GM19099 (cell line): ENCODE results near the gene EVL.

ENCODE experiments used
- POLR2A ChIP-seq: IDR thresholded peaks from 3 replicates; pipeline ENCODE4 v1.6.1; 2011; ENCODE audit warnings: low read depth; ENCODE audit not compliant: insufficient read length; ENCODE audit errors: extremely low read depth

The EVL gene

GRCh38 chr14:100033347-100034075 lies 31.7 kb upstream of the EVL start:
- TF ChIP-seq POLR2A = no peak

GRCh38 chr14:100034468-100034867 lies 30.8 kb upstream of the EVL start:
- TF ChIP-seq POLR2A = no peak

GRCh38 chr14:100034961-100035500 lies 30.2 kb upstream of the EVL start:
- no peak for TF ChIP-seq POLR2A

- TF ChIP-seq POLR2A = no peak
These were observed 29.5 kb upstream of the EVL start for GRCh38 chr14:100035700-100036099.

GRCh38 chr14:100037353-100037752 lies 27.9 kb upstream of the EVL start:
- TF ChIP-seq POLR2A = no peak

GRCh38 chr14:100038065-100038464 lies 27.2 kb upstream of the EVL start:
- TF ChIP-seq POLR2A = no peak

GRCh38 chr14:100039903-100040302 lies 25.3 kb upstream of the EVL start:
- no peak for TF ChIP-seq POLR2A

- no peak for TF ChIP-seq POLR2A
These were observed 24.0 kb upstream of the EVL start for GRCh38 chr14:100041271-100041670.

GRCh38 chr14:100042286-100042685 lies 22.9 kb upstream of the EVL start:
- no peak for TF ChIP-seq POLR2A

GRCh38 chr14:100045642-100046344 lies 19.4 kb upstream of the EVL start:
- TF ChIP-seq POLR2A = no peak

GRCh38 chr14:100047600-100047999 lies 17.6 kb upstream of the EVL start:
- no peak for TF ChIP-seq POLR2A

GRCh38 chr14:100048786-100049185 lies 16.4 kb upstream of the EVL start:
- no peak for TF ChIP-seq POLR2A

GRCh38 chr14:100049220-100049619 lies 16.0 kb upstream of the EVL start:
- TF ChIP-seq POLR2A = no peak

- no peak for TF ChIP-seq POLR2A
These were observed 14.1 kb upstream of the EVL start for GRCh38 chr14:100051103-100051502.

- TF ChIP-seq POLR2A = no peak
These were observed 13.7 kb upstream of the EVL start for GRCh38 chr14:100051543-100051942.

GRCh38 chr14:100052819-100053218 lies 12.4 kb upstream of the EVL start:
- no peak for TF ChIP-seq POLR2A
